Activated T-helper 1 cell treated with anti-CD3 and anti-CD28 coated beads, Interleukin-2, amount 50 U/mL, for 16 hours (primary cell): ENCODE data around the gene TAL1.

Experiments used
- DNase-seq, 2 donors: peaks; one replicate each; pipeline ENCODE4 v3.0.0-alpha.2; 2020; ENCODE audit warnings: low read depth in 1 of 2, low spot score in 1 of 2

The TAL1 gene

GRCh38 chr1:47189844-47190508 is 42.0 kb downstream of the TAL1 start, which contains the start of gene PDZK1IP1:
TSS of gene PDZK1IP1 (minus strand) at chr1:47190036. CDS start at chr1:47189932, 104 bp downstream.
- DNase-seq, result no peak

GRCh38 chr1:47188791-47189785 is 42.9 kb downstream of the TAL1 start:
- no peak for DNase-seq

GRCh38 chr1:47187926-47188250 is 44.1 kb downstream of the TAL1 start:
- no peak for DNase-seq

GRCh38 chr1:47187231-47187925 is 44.6 kb downstream of the TAL1 start:
- no peak for DNase-seq

- no peak for DNase-seq
Observed at GRCh38 chr1:47186267-47187185, 45.5 kb downstream of the TAL1 start.

GRCh38 chr1:47184822-47185677 is 47.0 kb downstream of the TAL1 start:
- DNase-seq, result no peak

GRCh38 chr1:47184090-47184821 is 47.8 kb downstream of the TAL1 start:
- no peak for DNase-seq

- DNase-seq, result no peak
Observed at GRCh38 chr1:47183308-47184089, 48.5 kb downstream of the TAL1 start.

GRCh38 chr1:47182676-47183235 is 49.3 kb downstream of the TAL1 start:
- DNase-seq, result no peak

GRCh38 chr1:47181955-47182675 is 49.9 kb downstream of the TAL1 start:
- DNase-seq, result no peak

GRCh38 chr1:47181095-47181954 is 50.7 kb downstream of the TAL1 start:
- DNase-seq, result no peak

- DNase-seq, result no peak
Observed at GRCh38 chr1:47180603-47181094, 51.4 kb downstream of the TAL1 start.

- DNase-seq, result no peak
Observed at GRCh38 chr1:47179988-47180563, 51.9 kb downstream of the TAL1 start.

- peak; percentile 41 to 48 for DNase-seq
Observed at GRCh38 chr1:47179017-47179987, 52.7 kb downstream of the TAL1 start.

GRCh38 chr1:47178654-47179016 is 53.4 kb downstream of the TAL1 start:
- DNase-seq, result no peak
